Suppressor macrophage treated with lipopolysaccharide for 1 hour (primary cell): ENCODE data around the gene LIFR.
A peak's percentile ranks its signal among the peaks of the same experiment; 100 is the strongest.
"Not testable (repeated sequence)": the region's sequence is repeated elsewhere in the genome, so short reads cannot be mapped to it uniquely, and the experiment has no call there.

Experiments used
- DNase-seq, 3 donors: peaks; one replicate each; pipeline ENCODE4 v3.0.0-alpha.2; 2020 to 2022

LIFR gene

DNA sequence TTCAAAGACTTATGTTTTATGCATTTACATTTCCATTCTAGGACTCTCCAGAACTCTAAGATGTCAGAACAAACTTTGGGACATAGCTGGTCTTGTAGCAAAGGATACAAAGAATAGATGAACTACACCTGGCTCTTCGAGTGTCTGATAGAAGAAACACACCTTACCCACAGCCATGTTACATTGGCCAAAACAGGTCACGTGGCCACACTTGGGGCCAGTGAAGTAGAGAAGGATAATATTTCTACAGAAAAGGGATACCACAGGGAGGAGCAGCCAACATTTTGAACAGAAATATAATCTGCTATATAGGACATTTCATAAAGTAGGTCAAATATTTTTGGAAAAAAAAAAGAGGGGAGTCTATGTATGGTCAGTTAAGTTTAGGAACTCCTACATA is 22.7 kb upstream of the LIFR start:
- DNase-seq: no peak

DNA sequence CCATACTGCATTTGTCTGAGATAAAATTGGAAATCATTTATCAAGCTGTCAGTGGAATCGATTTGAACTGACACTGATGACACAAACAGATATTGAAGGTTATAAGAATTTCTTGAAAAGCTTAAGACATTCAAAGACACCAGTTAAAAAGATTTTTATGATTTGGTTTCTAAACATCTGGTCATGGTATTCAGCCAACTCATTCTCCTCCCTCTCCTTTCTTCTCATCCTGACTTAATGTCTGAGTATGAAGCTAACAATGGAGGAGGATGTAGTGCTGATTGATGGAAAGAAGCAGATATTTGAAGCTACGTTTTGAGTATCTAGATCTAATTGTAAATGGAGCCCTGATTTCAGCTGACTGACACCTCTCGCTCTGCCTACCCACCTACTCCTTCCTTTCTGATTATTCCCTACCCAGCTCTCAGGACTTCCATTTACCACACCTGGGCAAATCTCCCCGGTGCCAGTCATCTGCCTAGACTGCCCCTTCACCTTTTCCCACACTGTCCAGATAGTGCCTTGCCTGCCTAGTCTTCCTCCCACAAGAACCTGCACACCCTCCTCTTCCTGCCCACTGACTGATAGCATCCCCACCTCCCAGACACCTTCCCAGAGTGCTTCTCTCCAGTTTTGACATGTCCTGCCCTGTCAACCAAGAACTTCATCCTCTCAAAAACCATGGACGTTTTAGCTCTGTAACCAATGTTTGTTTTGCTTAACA is 20.7 kb upstream of the LIFR start:
- no peak for DNase-seq

DNA sequence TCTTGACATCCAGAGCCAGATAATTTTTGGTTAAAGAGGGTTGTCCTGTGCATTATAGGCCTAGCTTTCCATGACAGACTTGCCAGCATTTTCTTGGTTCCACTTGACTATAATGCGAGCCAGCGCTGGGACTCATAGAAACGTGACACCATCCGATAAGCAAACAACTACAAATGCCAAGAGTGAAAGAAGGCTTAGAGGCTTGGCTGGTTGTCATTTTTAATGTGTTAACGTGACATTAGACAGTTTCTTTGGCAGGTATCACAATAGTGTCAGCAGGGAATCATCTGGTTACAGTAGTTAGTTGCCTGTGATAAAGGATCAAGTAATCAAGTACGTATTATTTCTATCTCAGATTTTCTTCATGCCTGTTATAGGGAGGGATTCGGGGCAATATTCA is 20.0 kb upstream of the LIFR start:
- no peak for DNase-seq

DNA sequence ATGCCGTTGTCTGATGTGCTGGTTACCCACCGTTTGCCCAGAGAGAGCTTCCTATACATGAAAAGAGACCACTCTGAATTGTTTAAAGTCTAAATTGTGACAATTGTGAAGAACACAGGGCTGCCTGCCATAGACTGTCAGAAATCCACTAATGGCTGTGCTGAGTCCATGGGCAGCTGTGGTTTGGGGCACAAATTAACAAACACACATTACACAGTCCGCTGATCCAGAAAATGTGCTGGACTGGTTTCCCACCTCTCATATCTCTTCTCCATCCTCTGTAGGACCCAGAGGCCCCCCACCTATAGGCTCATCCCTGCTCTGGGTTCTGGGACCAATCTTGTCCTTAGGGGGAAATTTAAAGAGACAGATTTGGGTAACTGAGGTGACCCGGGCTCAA is 19.0 kb upstream of the LIFR start:
- DNase-seq: no peak

DNA sequence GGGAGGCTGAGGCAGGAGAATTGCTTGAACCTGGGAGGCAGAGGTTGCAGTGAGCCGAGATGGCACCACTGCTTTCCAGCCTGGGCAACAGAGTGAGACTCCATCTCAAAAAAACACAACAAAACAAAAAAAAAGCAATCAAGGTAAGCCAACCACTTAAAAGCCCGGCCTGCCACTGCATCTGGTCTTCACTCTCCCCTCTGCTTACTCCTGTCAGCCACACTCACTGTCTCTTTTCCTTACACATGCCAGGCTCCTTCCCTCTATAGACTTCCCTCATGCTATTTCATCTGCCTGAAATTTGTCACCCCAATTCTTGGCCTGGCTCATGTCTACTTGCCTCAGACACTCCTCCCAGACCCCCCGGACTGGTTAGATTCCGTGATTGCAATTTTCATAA is 17.6 kb upstream of the LIFR start:
- DNase-seq: no peak

DNA sequence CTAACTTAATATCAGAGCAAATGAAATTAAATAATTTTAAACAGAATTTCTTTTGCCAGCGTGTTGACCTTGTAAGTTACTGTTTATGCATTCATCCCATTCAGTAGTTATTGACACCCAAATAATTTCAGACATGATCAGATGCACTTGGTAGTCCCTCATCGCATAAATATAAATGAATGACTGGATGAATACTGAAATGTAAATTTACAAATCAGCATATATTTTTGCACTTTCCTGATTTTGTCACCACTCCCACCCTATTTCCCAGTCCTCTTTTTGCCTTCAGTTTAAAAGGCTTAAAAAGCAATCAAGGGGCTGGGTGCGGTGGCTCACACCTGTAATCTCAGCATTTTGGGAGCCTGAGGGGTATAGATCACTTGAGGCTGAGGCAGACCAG is 17.1 kb upstream of the LIFR start:
- DNase-seq: no peak

DNA sequence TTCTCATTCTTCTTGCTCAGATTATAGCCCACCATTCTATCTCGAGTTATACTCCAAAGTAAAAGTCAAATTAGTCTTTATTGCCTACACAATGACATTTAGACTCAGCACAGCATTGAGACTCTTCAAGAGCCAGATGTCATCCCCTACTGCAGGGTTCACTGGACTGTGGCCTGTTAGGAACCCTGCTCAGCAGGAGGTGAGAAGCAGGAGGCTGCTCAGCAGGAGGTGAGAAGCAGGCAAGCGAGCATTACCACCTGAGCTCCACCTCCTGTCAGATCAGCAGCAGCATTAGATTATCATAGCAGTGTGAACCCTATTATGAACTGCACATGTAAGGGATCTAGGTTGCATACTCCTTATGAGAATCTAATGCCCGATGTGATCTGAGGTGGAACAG is 12.7 kb upstream of the LIFR start:
- no peak for DNase-seq

DNA sequence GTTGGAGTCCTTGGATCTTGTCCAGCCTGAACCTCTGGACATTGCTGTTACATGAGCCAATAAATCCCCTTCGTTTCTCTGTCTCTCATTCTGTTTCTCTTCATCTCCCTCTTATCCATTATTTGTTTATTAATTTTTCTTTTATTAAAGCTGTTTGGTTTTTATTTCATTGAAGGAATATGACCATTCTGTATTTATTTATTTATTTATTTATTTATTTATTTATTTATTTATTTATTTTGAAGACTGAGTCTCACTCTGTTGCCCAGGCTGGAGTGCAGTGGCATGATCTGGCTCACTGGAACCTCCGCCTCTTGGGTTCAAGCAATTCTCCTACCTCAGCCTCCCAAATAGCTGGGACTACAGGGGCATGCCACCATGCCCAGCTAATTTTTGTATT is 10.9 kb upstream of the LIFR start:
- not testable (repeated sequence) for DNase-seq

DNA sequence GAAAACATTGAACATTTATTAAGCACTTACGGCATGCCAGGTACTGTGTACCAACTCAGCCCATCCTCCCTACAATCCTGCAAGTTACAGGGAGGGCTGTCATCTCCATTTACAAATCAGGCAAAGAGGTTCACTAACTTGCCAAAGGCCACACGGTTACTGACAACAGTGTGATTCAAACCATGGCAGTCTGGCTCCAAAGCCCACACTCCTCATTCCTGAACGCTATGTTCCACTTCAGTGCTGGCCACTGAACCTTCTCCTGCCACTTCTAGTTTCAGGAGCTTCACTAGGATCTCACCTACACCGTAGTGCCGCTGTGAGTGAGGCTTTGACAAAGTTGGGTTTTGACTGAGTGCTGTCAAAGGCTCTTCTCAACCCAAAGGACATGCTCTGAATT is 7.2 kb upstream of the LIFR start:
- DNase-seq: no peak

DNA sequence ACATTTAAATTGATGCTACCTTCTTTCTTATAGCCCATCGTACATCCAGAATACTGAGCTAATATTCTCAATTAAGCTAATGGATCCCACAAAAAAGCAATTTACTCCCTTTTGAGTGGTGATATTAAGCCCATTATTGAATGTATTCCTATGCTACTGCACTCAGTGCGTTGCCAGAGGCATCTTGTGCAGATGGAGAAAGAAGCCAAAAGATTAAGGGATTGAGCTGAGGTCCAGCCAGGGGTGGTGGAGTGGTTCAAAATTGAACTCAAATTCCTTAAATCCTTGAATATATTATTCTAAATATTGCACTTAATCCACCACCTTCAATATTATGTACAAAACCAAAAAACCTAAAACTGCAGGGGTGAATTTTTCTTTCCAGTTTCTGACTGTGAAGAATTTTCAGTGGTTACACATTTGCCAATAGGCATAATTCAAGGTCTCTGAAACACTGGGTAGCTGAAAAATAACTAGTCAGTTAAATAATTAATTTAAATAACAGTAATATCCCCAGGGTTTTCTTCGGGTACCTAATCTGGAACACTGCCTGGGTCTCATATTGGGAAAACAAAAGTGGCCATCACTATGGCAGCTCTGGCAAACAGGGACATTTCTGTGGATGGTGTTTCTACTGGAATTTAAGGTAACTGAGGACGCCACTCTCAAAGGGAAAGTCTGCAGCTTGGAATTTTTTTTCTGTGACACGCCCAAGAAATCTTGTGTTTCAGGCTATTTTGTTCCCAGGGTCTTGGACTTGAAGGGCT is 6.2 kb upstream of the LIFR start:
- DNase-seq: no peak

DNA sequence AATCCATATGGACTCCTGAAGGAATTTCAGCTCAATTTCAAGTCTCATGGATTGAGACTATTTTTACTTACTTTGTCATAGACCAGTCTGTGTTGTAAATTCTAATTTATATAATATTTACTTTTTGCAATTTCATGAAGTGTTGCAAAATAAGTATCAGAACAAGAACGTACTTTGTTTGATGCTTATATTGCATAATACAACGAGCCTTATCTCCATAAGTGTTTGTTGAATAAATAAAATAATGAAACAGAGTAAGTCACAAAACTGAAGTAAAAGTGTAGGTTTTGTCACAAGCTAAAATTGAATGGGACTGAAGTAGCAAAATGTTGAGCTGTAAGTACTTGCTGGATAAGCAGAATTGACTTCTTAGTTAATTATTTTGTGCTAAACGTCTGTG is 3.0 kb upstream of the LIFR start:
- DNase-seq: no peak

DNA sequence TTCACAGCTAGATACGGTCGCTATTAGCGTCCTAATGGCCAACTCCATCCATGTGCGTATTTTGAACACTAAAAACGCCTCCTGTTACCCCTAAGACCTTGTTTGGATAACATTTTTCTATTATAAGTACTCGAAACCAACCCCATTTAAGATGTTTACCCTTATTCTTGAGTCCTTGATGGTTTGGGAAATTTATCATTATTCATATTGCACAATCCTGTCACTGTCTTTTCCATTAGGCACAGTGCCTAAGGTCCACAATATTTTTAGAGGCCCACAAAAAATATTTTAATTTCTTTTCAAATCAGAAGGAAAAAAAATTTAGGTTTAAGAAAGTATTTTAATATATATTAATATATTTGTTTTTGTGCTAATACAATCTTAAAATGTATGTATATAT is 1.3 kb upstream of the LIFR start:
- DNase-seq: no peak

DNA sequence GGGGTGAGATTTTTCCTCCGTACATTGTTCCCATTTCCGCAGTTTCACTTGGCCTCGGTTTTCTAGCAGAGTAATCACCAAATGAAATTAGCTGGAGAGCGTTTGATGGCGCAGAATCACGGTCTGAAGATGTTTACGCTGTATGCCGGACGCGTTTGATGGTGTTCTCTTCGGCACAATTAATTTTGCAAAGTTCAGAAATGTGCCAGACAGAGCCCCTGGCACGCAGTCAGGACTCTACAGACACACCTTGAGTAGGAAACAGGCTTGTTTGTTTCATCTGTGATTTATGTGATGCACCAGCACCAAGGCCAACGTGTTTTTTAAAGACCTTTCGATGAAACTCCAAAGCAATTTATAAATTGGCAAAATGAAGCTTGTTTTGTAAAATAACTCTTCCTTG is 863 bp upstream of the LIFR start:
- DNase-seq: no peak

DNA sequence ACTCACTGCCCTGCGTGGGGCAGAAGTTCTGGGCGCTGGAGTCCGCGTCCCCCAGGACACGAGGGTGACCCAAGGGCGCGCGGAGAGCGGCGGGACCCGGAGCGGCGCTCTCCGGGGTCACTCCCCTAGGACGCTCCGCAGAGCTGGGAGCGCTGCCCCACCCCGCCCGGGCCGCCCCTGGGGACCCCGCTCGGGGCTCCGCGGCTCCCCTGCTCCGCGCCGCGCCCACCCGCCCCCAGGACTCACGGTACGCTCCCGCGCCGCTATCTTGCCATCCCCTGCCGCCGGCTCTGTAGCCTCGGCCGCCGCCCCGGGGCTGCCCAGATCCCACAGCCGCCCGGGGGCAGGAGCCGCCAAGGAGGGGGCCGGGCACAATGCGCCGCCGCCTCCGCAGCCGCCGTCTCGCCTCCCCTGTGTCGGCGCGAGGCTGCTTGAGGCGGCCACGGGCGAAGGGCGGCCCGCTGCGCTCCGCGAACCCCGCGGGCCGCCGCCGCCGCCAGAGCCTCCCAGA is 303 bp downstream of the LIFR start:
- peak in 1 of 3 donors; percentile 21 for DNase-seq

DNA sequence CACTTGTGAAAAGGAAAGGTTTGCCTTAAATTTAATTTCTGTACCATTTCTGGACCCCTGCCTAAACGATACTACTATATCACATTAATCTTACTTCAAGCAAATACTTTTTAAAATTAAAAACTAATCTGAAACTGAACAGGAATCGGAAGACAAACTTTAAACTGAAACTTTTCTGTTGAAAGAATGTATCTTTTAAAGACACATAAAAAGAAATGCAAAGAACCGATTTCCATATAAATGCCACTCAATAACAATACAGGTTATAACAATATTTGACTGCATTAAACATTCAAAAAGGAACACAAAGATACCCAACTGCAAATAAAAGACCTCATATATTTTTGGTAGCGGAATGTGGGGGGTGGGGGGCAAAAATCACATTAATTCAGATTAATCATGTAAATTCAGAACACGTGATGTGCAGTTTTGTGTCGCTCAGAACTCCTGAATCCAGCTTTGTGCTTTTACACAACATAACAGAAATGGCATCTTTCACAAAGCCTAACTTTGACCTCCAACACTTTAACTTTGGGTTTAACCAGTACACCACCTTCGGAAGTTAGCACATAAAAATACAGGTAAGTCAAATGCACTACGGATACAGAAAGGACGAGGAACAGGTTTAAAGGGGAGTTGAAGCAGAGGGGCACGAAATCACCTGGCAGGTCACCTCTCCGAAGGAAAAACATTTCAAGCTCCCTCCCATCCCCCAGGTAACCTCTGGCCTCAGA is 925 bp downstream of the LIFR start:
- DNase-seq: no peak

DNA sequence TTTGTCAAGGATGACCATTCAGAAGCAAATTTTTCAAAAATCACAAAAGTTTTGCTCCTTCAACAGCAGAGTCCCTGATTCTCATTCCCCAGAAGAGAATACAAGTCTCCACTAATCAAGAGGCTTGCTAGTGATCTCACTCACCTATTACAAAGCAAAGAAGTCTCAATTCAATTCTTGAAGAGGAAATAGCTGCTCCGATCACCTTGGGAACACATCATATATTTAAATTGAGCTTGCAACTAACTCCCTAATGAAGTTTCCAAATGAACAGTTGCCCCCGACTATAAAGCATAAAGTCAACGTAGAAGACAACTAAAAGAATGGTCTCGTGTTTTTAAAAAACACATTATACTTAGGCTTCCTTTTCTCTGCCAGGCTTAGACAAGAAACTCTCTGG is 1.6 kb downstream of the LIFR start:
- no peak for DNase-seq

DNA sequence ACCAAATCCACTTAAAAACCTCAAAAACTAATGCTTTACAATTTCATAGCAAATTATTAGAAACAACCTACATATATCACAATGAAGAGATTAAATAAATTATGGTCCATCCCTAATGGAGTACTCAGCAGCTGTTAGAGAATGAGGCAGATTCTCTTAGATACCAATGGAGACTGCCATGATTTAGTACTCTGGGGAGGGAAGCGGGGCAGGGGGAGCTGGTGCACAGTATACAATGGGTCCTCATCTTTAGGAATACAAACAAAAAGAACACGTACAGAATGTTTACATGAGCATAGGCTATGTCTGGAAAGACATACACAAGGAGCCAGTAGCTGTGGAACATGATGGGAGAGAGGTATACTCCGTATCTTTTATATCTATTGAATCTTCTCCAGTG is 2.0 kb downstream of the LIFR start:
- no peak for DNase-seq

DNA sequence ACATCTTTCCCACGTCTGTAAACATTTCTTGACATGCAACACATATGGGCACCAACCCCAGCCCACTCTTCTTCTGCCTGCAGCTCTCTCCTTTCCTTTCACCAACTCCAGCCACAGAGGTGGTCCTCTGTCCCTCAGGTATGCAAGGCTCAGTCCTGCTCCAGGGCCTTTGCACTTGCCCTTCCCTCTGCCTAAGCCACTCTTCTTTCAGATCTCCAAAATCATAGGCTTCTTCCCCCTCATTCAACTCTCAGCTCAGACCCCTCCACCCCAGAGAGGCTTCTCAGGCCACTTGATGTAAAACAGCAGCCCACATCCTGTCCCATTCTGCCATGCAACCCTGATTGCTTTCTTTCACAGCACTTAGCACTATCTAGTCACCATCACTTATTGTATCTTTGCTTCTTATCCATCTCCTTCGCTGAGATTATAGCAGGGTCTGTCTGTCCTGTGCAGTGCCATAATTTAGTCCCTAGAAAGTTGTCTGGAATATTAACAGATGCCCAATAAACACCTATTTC is 3.4 kb downstream of the LIFR start:
- DNase-seq: no peak

DNA sequence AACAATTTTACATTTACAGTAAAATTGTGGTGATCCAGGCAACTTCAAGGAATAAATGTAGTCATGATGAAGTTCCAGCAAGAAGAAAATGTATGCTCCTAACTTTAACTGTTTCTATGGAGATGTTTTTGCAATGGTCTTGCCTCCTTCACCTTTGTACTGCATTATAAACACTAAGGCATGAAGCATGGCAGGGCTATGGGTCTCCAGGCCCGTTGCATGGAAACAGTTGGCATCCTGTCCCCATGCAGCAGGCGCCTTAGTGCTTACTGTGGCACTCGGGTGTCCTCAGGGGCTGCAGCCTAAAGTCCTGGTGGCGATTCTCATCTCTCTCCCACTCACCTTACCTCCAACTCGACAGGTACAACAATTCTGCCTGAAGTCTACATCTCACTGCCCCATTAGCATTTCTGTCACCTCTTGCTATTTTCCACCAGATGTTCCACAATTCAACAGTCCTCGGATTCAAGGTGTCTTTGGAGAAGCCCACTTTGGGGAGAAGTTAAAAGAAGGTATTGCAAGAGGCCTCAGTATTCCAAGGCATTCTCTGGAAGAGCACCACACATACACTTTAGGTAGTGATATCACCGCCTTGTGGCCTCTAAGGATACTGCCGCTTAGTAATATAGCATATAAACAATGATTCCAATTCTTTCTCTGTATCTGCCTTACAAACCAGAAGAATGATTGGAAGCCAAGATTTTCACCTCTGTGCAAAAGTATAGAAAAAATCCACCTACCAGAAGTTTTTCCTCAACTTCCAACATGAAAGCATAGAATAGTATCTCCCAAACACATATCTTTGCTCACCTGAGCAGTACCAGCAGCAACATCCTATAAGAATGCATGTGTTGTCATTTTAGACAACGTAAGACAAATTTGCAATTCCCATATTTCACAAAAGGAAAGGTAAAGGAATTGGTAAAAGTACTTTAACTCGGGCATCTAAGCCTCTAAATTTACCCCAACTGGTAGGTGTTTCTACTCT is 5.1 kb downstream of the LIFR start:
- peak; percentile 37 to 56 (median 37) for DNase-seq

DNA sequence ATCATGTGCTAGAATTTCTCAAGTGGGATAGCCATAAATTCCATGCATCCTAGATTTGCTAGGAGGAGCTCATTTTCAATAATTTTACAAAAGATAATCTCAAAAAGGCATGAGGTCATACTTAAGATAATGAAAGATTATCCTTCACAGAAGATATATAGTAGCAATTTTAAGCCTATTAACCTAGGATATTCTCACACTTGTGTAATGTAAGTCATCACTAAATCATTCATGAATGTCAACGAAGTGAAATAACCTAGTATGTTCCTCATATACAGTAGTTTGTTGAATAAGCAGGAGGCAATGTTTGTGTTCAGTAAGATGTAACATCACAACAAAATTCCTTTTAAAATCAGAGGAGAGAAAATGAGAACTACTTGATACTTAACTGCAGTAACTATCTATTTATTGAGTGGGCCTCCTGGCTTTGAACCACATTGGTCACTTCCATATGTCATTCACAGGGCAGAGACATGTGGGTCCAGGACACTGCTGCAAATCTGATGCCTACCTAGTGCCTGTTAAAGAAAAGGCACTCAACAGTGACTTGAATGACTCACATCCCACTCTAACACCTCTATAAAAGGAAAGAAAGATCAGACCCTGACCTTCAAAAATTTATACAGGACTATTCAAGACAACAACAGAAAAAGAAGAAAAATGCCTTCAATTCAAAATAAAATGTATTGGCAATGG is 8.2 kb downstream of the LIFR start:
- DNase-seq: no peak

DNA sequence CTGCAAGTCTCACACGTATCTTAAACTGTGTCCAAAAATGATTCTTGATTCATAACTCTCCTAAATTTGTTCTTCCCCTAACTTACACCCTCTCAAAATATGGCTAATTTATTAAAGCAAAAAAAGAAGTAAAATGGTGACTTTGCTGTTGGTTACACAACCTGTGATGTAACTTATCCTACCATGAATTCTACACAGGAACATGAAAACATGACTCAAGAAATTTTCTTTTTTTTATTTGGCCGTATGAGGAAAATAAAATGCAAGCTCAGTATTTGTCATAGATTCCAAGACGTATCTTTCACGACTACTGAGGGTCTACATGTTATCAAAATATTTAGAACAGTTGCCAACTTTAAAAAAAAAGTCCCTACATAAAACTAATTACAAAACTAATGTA is 9.2 kb downstream of the LIFR start:
- peak in 1 of 3 donors; percentile 6 for DNase-seq

DNA sequence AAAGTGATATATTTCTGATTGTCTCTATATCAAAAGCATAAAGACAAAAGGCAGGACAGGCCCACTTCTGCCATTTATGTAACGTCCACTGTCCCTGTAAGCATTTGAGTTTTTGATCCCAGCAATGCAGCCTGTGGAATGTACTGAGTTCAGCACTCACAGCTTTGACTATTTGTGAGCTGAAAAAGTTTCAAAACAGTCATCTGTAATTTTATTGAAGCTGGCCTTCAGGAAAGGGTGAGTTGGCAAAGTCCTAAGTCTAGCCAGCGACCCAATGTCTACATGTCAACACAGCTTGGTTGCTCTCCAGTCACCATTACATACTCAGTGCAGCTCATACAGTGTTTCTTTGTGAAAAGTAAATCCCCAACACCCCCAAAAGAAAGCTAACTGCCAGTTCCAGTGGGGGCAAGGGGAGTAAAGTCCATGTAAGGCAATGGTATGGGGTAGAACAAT is 9.7 kb downstream of the LIFR start:
- no peak for DNase-seq
